ENCODE data around the gene KLF13. TPM values are rescaled to one million over a fixed set of nuclear protein-coding genes. Genes with fewer than 3 reads are reported as not detected.

KLF13 gene
- total and polyA plus RNA-seq, 2 experiments from 2014 or later: 23.5 to 28.6 TPM

- no peak for DNase-seq (ENCODE audit: low spot score)
- H3K27ac Mint-ChIP-seq: no peak overlapping the region
- TF ChIP-seq ETS1 (IDR thresholded peaks at IDR 0.05) (no peak), EZH2phosphoT487 (IDR thresholded peaks at IDR 0.05; ENCODE audit: unreplicated experiment) (no peak), NANOG (IDR thresholded peaks at IDR 0.05; ENCODE audit: borderline replicate concordance) (no peak), EZH2 (IDR thresholded peaks at IDR 0.05; ENCODE audit: low read depth, unreplicated experiment) (no peak), POLR2AphosphoS5 (IDR thresholded peaks at IDR 0.05; ENCODE audit: low read depth) (no peak), STAT1 (IDR thresholded peaks at IDR 0.05; ENCODE audit: unreplicated experiment) (no peak), CTCF (conservative IDR thresholded peaks at IDR 0.05; ENCODE audit: low read depth in 2 of 2) (no peak), ZNF114 (CRISPR knock-in tag; IDR thresholded peaks at IDR 0.05) (no peak), REST (IDR thresholded peaks at IDR 0.05; ENCODE audit: unreplicated experiment) (no peak), CREB1 (CRISPR knock-in tag; IDR thresholded peaks at IDR 0.05; ENCODE audit: low read depth) (no peak), ZNF331 (CRISPR knock-in tag; IDR thresholded peaks at IDR 0.05; ENCODE audit: low read depth) (no peak), JUNB (IDR thresholded peaks at IDR 0.05; ENCODE audit: unreplicated experiment) (no peak)
- TF ChIP-seq, protein P1, sequence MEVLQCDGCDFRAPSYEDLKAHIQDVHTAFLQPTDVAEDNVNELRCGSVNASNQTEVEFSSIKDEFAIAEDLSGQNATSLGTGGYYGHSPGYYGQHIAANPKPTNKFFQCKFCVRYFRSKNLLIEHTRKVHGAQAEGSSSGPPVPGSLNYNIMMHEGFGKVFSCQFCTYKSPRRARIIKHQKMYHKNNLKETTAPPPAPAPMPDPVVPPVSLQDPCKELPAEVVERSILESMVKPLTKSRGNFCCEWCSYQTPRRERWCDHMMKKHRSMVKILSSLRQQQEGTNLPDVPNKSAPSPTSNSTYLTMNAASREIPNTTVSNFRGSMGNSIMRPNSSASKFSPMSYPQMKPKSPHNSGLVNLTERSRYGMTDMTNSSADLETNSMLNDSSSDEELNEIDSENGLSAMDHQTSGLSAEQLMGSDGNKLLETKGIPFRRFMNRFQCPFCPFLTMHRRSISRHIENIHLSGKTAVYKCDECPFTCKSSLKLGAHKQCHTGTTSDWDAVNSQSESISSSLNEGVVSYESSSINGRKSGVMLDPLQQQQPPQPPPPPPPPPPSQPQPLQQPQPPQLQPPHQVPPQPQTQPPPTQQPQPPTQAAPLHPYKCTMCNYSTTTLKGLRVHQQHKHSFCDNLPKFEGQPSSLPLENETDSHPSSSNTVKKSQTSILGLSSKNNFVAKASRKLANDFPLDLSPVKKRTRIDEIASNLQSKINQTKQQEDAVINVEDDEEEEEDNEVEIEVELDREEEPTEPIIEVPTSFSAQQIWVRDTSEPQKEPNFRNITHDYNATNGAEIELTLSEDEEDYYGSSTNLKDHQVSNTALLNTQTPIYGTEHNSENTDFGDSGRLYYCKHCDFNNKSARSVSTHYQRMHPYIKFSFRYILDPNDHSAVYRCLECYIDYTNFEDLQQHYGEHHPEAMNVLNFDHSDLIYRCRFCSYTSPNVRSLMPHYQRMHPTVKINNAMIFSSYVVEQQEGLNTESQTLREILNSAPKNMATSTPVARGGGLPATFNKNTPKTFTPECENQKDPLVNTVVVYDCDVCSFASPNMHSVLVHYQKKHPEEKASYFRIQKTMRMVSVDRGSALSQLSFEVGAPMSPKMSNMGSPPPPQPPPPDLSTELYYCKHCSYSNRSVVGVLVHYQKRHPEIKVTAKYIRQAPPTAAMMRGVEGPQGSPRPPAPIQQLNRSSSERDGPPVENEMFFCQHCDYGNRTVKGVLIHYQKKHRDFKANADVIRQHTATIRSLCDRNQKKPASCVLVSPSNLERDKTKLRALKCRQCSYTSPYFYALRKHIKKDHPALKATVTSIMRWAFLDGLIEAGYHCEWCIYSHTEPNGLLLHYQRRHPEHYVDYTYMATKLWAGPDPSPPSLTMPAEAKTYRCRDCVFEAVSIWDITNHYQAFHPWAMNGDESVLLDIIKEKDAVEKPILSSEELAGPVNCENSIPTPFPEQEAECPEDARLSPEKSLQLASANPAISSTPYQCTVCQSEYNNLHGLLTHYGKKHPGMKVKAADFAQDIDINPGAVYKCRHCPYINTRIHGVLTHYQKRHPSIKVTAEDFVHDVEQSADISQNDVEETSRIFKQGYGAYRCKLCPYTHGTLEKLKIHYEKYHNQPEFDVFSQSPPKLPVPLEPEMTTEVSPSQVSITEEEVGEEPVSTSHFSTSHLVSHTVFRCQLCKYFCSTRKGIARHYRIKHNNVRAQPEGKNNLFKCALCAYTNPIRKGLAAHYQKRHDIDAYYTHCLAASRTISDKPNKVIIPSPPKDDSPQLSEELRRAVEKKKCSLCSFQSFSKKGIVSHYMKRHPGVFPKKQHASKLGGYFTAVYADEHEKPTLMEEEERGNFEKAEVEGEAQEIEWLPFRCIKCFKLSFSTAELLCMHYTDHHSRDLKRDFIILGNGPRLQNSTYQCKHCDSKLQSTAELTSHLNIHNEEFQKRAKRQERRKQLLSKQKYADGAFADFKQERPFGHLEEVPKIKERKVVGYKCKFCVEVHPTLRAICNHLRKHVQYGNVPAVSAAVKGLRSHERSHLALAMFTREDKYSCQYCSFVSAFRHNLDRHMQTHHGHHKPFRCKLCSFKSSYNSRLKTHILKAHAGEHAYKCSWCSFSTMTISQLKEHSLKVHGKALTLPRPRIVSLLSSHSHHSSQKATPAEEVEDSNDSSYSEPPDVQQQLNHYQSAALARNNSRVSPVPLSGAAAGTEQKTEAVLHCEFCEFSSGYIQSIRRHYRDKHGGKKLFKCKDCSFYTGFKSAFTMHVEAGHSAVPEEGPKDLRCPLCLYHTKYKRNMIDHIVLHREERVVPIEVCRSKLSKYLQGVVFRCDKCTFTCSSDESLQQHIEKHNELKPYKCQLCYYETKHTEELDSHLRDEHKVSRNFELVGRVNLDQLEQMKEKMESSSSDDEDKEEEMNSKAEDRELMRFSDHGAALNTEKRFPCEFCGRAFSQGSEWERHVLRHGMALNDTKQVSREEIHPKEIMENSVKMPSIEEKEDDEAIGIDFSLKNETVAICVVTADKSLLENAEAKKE (CRISPR knock-in tag; IDR thresholded peaks at IDR 0.05): no peak
- no peaks in the 10 kb centered on the region for H3K4me1 ChIP-seq (ENCODE audit: insufficient read depth)
- H3K36me3 ChIP-seq (ENCODE audit: insufficient read depth): no peaks in the 10 kb centered on the region
- no peak for ATAC-seq
- H3K4me1 Mint-ChIP-seq: peaks cover 4% of the 10 kb centered on the region; the same call in 2 of the 3 replicates
- H3K27me3 Mint-ChIP-seq (ENCODE audit: insufficient read depth, low read depth, poor library complexity): peaks cover 10% of the 10 kb centered on the region
- H3K27ac ChIP-seq (ENCODE audit: low read depth): no peak overlapping the region
- H3K36me3 Mint-ChIP-seq (ENCODE audit: low read depth): peaks cover 3% of the 10 kb centered on the region; the same call in 2 of the 3 replicates
- no peaks in the 10 kb centered on the region for H4K20me1 ChIP-seq (replicated peaks; ENCODE audit: insufficient read depth)
- no peaks in the 10 kb centered on the region for H3K9me2 ChIP-seq (ENCODE audit: insufficient read depth)
- H3K4me2 ChIP-seq: no peak overlapping the region
- H3K79me2 ChIP-seq (replicated peaks; ENCODE audit: insufficient read depth): no peaks in the 10 kb centered on the region
- 0 out of 3 replicates have a peak, but pooled peaks cover 4% of the 10 kb centered on the region for H3K9me3 Mint-ChIP-seq
- H3K27me3 ChIP-seq (ENCODE audit: insufficient read depth): no peaks in the 10 kb centered on the region
- no peak overlapping the region for H3K4me3 ChIP-seq
- H2AFZ ChIP-seq: no peak overlapping the region
- H3F3A ChIP-seq (replicated peaks; ENCODE audit: low read depth): no peaks in the 10 kb centered on the region
- H3K4me3 Mint-ChIP-seq: no peak overlapping the region
Measured at GRCh38 chr15:31404345-31404744, 77.7 kb downstream of the KLF13 start.
